ENCODE measurements around the gene SPDYE17.
"Not testable (repeated sequence)": the region's sequence is repeated elsewhere in the genome, so short reads cannot be mapped to it uniquely, and the experiment has no call there.

The SPDYE17 gene

DNA sequence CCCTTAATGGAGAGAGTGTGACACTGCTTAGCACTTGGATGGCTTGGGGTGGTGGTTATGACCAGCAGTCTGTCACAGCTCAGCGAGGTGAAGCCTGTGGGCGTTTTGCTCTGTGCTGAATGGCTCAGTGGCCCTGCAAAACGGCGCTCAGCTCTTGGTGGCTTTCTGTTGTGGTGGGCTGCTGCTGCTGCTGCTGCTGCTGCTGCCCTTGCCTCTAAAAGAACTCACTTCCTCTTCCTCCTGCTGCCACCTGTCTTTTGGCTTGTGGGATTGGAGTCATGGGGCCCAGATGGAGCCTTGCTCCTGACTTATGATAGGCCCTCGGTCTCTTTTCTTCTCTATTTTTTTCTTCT is 47.4 kb downstream of the SPDYE17 start:
- not testable (repeated sequence) for H3K4me3 ChIP-seq (ENCODE audit: severe bottlenecking); H3K4me1 ChIP-seq (ENCODE audit: insufficient read depth, poor library complexity, severe bottlenecking); ATAC-seq (ENCODE audit: low read depth); H3K27me3 ChIP-seq (ENCODE audit: insufficient read depth, poor library complexity, severe bottlenecking); H3K27ac ChIP-seq (ENCODE audit: poor library complexity, severe bottlenecking); H3K9me3 ChIP-seq (ENCODE audit: severe bottlenecking); H3K36me3 ChIP-seq (ENCODE audit: low read depth); DNase-seq (ENCODE audit: low spot score)

DNA sequence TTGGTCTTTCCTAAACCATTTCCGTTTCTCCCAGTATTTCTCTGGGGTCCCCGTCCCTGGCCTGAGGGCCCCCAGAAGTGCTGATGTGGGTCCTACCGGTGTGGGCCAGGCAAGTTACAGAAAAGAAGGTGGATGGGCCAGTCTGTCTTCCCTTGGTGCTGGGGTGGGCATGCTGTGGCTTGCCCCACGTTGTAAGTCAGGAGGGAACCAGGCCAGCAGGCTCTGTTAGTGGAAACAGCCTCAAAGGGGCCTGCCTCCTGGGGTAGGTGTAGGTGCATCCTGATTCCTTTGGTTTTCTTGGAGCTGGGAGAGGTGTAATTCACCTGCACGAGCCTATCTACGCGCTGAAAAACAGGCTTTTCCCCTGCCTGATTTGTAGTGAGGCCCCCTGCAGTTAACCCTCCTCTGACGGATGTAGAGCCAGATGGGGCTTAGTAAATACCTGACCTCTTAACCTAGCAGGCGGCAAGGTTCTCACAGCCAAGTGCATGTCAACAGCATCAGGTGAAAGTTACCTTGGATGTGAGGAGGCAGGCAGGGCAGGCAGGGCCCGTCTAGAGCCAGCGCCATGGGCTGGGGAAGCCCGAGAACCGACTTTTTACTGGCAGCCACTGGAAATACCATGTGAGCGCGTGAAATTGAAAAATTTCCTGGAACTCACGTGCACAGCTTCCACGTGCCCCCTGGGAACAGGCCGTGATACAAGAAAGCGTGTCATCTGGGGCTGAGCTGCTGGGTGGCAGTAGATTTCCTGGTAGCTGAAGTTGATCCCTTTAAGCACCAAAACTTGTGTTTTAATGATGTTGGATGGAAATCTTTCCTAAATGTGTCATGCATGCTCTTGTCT is 48.0 kb downstream of the SPDYE17 start:
- not testable (repeated sequence) for DNase-seq (ENCODE audit: low spot score); H3K27ac ChIP-seq (ENCODE audit: poor library complexity, severe bottlenecking)
- ATAC-seq (ENCODE audit: low read depth): peak; percentile 85

DNA sequence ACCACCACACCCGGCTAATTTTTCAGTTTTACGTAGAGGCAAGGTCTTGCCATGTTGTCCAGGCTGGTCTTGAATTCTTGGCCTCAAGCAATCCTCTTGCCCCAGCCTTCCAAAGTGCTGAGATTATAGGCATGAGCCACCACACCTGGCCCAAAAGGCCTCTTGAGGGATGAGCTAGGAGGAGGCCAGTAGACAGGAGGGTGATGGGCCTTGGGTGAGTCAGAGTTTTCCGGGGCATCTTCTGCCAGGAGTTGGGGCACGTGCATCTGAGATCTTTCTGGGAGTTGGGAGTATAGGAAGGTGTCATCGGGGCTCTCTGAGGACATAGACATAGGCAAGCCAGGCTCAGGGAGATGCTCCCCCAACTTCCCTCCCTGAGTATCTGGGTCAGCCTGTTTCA is 48.8 kb downstream of the SPDYE17 start:
- H3K27me3 ChIP-seq (ENCODE audit: insufficient read depth, poor library complexity, severe bottlenecking); H3K9me3 ChIP-seq (ENCODE audit: severe bottlenecking); H3K27ac ChIP-seq (ENCODE audit: poor library complexity, severe bottlenecking); H3K4me1 ChIP-seq (ENCODE audit: insufficient read depth, poor library complexity, severe bottlenecking); H3K4me3 ChIP-seq (ENCODE audit: severe bottlenecking); H3K36me3 ChIP-seq (ENCODE audit: low read depth); DNase-seq (ENCODE audit: low spot score): not testable (repeated sequence)
- ATAC-seq (ENCODE audit: low read depth): peak; percentile 63

More for the DNA sequence above, 48.0 kb downstream of the SPDYE17 start:
- H3K9me3 ChIP-seq (ENCODE audit: severe bottlenecking); H3K4me3 ChIP-seq (ENCODE audit: severe bottlenecking); H3K27me3 ChIP-seq (ENCODE audit: insufficient read depth, poor library complexity, severe bottlenecking); H3K4me1 ChIP-seq (ENCODE audit: insufficient read depth, poor library complexity, severe bottlenecking); H3K36me3 ChIP-seq (ENCODE audit: low read depth): not testable (repeated sequence)

DNA sequence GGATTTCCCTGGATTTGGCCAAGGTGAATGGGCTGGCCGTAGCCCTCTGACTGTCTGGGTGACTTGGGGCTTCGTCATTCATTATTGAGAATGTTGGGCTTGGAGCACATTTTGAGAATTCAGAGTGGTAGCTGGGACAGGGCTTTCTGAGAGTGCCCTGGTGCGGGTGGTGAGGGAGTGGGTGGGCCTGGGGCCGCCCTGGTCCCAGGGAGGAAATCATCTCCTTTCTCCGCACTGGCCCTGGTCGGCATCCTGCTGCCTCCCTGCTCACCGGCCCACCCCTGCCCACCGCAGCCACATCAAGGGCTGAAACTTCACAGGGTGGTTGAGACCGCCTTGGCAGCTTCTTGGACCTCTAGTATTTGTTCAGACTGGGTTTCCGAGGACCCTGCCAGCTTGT is 49.7 kb downstream of the SPDYE17 start:
- H3K36me3 ChIP-seq (ENCODE audit: low read depth); H3K27me3 ChIP-seq (ENCODE audit: insufficient read depth, poor library complexity, severe bottlenecking); H3K4me1 ChIP-seq (ENCODE audit: insufficient read depth, poor library complexity, severe bottlenecking); DNase-seq (ENCODE audit: low spot score); H3K27ac ChIP-seq (ENCODE audit: poor library complexity, severe bottlenecking); H3K9me3 ChIP-seq (ENCODE audit: severe bottlenecking); ATAC-seq (ENCODE audit: low read depth); H3K4me3 ChIP-seq (ENCODE audit: severe bottlenecking): not testable (repeated sequence)

DNA sequence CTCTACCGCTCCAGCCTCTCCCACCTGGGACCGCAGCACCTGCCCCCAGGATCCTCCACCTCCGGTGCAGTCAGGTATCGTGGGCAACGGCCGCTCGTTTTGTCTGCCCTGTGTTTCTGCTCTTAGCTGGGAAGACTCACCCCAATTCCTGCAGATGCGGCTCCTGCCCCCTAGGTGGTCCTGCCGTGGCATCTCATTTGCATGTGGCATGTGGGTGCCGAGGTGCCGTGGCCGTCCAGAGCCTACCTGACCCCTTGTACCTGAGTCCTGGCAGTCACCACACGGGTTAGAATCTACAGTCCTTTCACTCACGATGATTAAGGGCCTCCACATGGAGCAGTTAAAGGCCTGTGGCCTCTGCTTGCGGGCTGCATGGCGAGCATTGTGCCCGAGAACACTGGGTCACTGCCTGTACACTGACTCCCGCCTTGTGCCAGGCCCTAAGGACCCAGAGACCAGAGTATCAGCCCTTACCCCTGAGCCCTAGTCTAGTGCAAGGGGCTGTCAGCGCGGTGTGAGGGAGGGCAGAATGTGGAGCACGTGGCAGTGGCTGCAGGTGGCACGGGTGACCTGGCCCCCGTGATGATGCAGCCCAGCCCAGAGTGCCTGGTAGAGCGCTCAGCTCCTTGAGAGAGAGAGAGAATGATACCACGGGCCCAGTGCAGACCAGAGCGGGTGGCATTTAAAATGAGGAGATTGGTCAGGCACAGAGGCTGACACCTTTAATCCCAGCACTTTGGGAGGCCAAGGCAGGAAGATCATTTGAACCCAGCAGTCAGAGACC is 50.8 kb downstream of the SPDYE17 start:
- H3K27me3 ChIP-seq (ENCODE audit: insufficient read depth, poor library complexity, severe bottlenecking); H3K27ac ChIP-seq (ENCODE audit: poor library complexity, severe bottlenecking); DNase-seq (ENCODE audit: low spot score); H3K9me3 ChIP-seq (ENCODE audit: severe bottlenecking); H3K4me3 ChIP-seq (ENCODE audit: severe bottlenecking); ATAC-seq (ENCODE audit: low read depth); H3K36me3 ChIP-seq (ENCODE audit: low read depth); H3K4me1 ChIP-seq (ENCODE audit: insufficient read depth, poor library complexity, severe bottlenecking): not testable (repeated sequence)

DNA sequence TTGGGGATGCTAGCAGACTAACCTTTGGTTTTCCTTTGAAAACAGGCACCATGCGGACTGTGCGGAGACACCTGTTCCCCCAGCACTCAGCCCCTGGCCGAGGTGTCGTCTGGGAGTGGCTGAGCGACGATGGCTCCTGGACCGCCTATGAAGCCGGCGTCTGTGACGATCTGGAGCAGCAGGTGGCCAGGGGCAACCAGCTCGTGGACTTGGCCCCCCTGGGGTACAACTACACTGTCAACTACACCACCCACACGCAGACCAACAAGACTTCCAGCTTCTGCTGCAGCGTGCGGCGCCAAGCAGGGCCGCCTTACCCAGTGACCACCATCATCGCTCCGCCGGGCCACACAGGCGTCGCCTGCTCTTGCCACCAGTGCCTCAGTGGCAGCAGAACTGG is 51.6 kb downstream of the SPDYE17 start:
- H3K27me3 ChIP-seq (ENCODE audit: insufficient read depth, poor library complexity, severe bottlenecking); DNase-seq (ENCODE audit: low spot score); H3K9me3 ChIP-seq (ENCODE audit: severe bottlenecking); H3K36me3 ChIP-seq (ENCODE audit: low read depth); ATAC-seq (ENCODE audit: low read depth); H3K27ac ChIP-seq (ENCODE audit: poor library complexity, severe bottlenecking); H3K4me3 ChIP-seq (ENCODE audit: severe bottlenecking); H3K4me1 ChIP-seq (ENCODE audit: insufficient read depth, poor library complexity, severe bottlenecking): not testable (repeated sequence)

DNA sequence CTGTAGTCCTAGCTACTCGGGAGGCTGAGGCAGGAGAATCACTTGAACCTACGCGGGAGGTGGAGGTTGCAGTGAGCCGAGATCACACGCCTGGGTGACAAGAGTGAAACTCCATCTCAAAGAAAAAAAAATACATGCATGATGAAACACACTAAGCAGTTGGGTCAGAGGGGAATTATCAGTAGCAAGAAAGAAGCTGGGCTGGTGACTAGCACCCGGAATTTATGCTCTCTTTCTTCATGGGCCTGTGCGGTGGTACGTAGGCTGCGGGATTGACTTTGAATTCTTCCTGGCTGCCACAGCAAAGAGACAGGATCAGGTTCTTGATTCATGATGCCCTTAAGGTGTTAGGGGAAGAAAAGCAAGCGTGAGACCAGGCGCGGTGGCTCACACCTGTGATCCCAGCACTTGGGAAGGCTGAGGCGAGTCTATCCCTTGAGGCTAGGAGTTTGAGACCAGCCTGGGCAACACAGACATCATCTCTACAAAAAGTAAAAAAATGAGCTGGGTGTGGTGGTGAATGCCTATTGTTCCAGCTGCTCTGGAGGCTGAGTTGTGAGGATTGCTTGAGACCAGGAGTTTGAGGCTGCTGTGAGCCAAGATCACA is 54.3 kb downstream of the SPDYE17 start:
- H3K4me3 ChIP-seq (ENCODE audit: severe bottlenecking); H3K27me3 ChIP-seq (ENCODE audit: insufficient read depth, poor library complexity, severe bottlenecking); H3K9me3 ChIP-seq (ENCODE audit: severe bottlenecking); ATAC-seq (ENCODE audit: low read depth); H3K27ac ChIP-seq (ENCODE audit: poor library complexity, severe bottlenecking); H3K36me3 ChIP-seq (ENCODE audit: low read depth); H3K4me1 ChIP-seq (ENCODE audit: insufficient read depth, poor library complexity, severe bottlenecking); DNase-seq (ENCODE audit: low spot score): not testable (repeated sequence)

DNA sequence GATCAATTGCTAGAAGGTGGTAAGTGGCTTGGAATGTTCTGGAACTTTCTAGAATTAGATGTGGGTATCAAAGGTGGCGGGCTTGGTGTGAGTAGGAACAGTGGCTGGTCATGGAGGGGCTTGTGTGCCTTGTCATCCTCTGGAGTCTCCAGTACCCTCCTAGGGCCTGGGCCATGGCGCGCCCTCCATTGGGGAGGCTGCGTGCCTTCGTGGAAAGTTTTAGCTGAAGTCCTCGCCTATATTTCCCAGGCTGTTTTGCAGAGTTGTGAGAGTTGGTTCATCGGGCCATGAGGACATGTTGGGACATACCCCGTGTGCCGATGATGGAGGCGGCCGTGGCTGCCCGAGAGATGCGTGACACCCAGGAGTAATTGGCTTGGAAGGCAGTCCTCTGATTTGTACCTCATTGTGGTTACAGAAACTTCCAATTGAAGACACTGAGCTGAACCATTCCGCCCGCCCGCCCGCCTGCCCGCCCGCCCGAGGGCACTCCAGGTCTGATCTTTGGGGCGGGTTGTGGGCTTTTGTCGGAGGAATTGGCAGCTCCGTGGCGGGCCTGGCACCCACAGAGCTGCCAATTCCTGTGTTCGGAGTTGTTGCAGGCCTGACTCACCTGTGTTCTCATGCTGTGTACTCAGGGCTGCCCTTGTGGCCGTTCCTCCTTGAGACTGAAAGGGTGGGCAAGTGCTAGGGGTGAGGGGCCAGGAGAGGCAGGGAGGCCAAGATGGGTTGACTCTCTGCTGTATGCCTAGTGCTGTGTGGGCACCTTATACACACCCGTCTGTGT is 57.2 kb downstream of the SPDYE17 start:
- H3K4me1 ChIP-seq (ENCODE audit: insufficient read depth, poor library complexity, severe bottlenecking); H3K36me3 ChIP-seq (ENCODE audit: low read depth); H3K27ac ChIP-seq (ENCODE audit: poor library complexity, severe bottlenecking); H3K27me3 ChIP-seq (ENCODE audit: insufficient read depth, poor library complexity, severe bottlenecking); DNase-seq (ENCODE audit: low spot score); H3K4me3 ChIP-seq (ENCODE audit: severe bottlenecking); H3K9me3 ChIP-seq (ENCODE audit: severe bottlenecking): not testable (repeated sequence)
- ATAC-seq (ENCODE audit: low read depth): peak; percentile 72

DNA sequence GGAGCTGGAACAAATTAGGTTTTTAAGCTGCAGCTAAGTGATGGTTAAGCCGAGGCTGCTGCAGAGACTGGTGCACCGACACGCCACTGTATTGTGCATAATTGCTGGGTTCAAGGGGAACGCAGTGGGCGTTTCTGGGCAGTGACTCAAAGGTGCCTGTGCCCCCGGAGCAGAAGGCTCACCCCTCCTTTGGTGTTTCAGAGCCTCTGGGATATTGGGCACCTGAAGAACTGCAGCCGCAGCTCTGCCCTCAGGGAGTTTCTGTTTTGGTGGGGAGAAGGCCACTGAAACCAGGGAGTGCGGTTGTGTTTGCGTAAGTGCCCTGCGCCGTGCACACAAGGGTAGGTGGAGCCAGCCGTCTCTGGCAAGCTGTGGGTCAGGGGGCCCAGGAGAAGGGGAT is 57.8 kb downstream of the SPDYE17 start:
- not testable (repeated sequence) for H3K27ac ChIP-seq (ENCODE audit: poor library complexity, severe bottlenecking); H3K27me3 ChIP-seq (ENCODE audit: insufficient read depth, poor library complexity, severe bottlenecking); DNase-seq (ENCODE audit: low spot score); H3K4me3 ChIP-seq (ENCODE audit: severe bottlenecking); H3K4me1 ChIP-seq (ENCODE audit: insufficient read depth, poor library complexity, severe bottlenecking); H3K36me3 ChIP-seq (ENCODE audit: low read depth); H3K9me3 ChIP-seq (ENCODE audit: severe bottlenecking); ATAC-seq (ENCODE audit: low read depth)

DNA sequence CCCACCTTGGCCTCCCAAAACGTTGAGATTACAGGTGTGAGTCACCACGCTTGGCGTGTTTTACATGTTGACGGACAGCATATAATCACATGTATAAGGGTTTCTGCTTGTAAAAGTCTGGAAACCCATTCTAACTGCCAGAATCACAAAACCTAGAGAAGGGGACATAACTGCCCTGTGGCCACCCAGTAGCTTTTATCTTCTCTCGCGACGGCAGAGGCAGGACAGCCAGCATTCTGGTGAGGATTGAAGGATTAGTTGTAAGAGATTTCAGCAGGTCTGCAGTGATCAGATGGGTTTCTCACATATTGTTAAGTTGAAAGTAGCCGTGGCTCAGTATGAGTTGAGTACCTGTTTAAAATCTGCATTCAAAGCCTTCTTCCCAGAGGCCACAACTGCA is 59.8 kb downstream of the SPDYE17 start:
- H3K9me3 ChIP-seq (ENCODE audit: severe bottlenecking); H3K4me3 ChIP-seq (ENCODE audit: severe bottlenecking); H3K27me3 ChIP-seq (ENCODE audit: insufficient read depth, poor library complexity, severe bottlenecking); H3K27ac ChIP-seq (ENCODE audit: poor library complexity, severe bottlenecking); H3K4me1 ChIP-seq (ENCODE audit: insufficient read depth, poor library complexity, severe bottlenecking); ATAC-seq (ENCODE audit: low read depth); DNase-seq (ENCODE audit: low spot score); H3K36me3 ChIP-seq (ENCODE audit: low read depth): not testable (repeated sequence)
